Liver (tissue), 9 donors: ENCODE results near the gene USP24. TPM values are rescaled to one million over a fixed set of nuclear protein-coding genes. Genes with fewer than 3 reads are reported as not detected.

Experiments
- DNase-seq: peaks from one replicate; pipeline ENCODE4 v3.0.0-alpha.2; 2017; ENCODE audit warnings: low spot score
- H3K27ac ChIP-seq, 2 donors: one replicate each; pipeline ENCODE4 v1.7.0; 2013; ENCODE audit warnings: inconsistent platforms in 2 of 2, low read length in 2 of 2, control low read depth in 1 of 2, low read depth in 1 of 2, mild to moderate bottlenecking in 1 of 2
- H3K27me3 ChIP-seq, 4 donors: one replicate each; pipeline versions ENCODE4 v1.6.1 to v1.7.0; 2013; ENCODE audit warnings: low read length in 3 of 4, inconsistent platforms in 1 of 4, mild to moderate bottlenecking in 1 of 4, moderate library complexity in 1 of 4; ENCODE audit not compliant: control insufficient read depth in 4 of 4, insufficient read depth in 4 of 4
- H3K36me3 ChIP-seq, 4 donors: one replicate each; pipeline versions ENCODE4 v1.6.1 to v1.7.0; 2013; ENCODE audit warnings: low read length in 3 of 4, mild to moderate bottlenecking in 3 of 4, low read depth in 1 of 4, moderate library complexity in 1 of 4; ENCODE audit not compliant: control insufficient read depth in 4 of 4, insufficient read depth in 3 of 4
- H3K4me1 ChIP-seq, 4 donors: one replicate each; pipeline versions ENCODE4 v1.6.1 to v1.7.0; 2013; ENCODE audit warnings: low read length in 3 of 4, mild to moderate bottlenecking in 3 of 4, moderate library complexity in 1 of 4; ENCODE audit not compliant: control insufficient read depth in 4 of 4, insufficient read depth in 4 of 4
- H3K4me3 ChIP-seq, 3 donors: one replicate each; pipeline versions ENCODE4 v1.6.1 to v1.7.0; 2013; ENCODE audit warnings: low read length in 3 of 3, control low read depth in 1 of 3, low read depth in 1 of 3, mild to moderate bottlenecking in 1 of 3
- H3K9ac ChIP-seq, 2 donors: one replicate each; pipeline ENCODE4 v1.7.0; 2013; ENCODE audit warnings: low read length in 2 of 2, mild to moderate bottlenecking in 2 of 2, moderate library complexity in 2 of 2, control low read depth in 1 of 2, low read depth in 1 of 2
- H3K9me3 ChIP-seq, 4 donors: one replicate each; pipeline versions ENCODE4 v1.6.1 to v1.7.0; 2013; ENCODE audit warnings: low read length in 3 of 4; ENCODE audit not compliant: control insufficient read depth in 4 of 4
- ATF3 ChIP-seq: IDR thresholded peaks from 2 replicates; pipeline ENCODE4 v1.6.1; 2016; ENCODE audit warnings: antibody characterized with exemption
- CTCF ChIP-seq: fragments of 150-350 bp; IDR thresholded peaks from 2 replicates; pipeline ENCODE4 v1.5.1; 2017; ENCODE audit warnings: improper control_type of control experiment, low read depth, low read length; ENCODE audit not compliant: missing input control
- EGR1 ChIP-seq, 2 donors: IDR thresholded peaks; 2 replicates each; pipeline ENCODE4 v1.6.1; 2016 to 2018; ENCODE audit warnings: antibody characterized with exemption in 2 of 2, low read depth in 2 of 2
- FOXA1 ChIP-seq: IDR thresholded peaks from 2 replicates; pipeline ENCODE4 v1.6.1; 2016; ENCODE audit warnings: antibody characterized with exemption
- FOXA2 ChIP-seq: IDR thresholded peaks from 2 replicates; pipeline ENCODE4 v1.6.1; 2016; ENCODE audit warnings: antibody characterized with exemption
- GABPA ChIP-seq, 2 donors: IDR thresholded peaks in 1 of 2; conservative IDR thresholded peaks in 1 of 2; 2 replicates each; pipeline ENCODE4 v1.6.1; 2016; ENCODE audit warnings: antibody characterized with exemption in 2 of 2, mild to moderate bottlenecking in 1 of 2, moderate library complexity in 1 of 2
- HNF4A ChIP-seq, 2 donors: conservative IDR thresholded peaks; 2 replicates each; pipeline ENCODE4 v1.6.1; 2016; ENCODE audit warnings: antibody characterized with exemption in 2 of 2, mild to moderate bottlenecking in 2 of 2
- HNF4G ChIP-seq: IDR thresholded peaks from 2 replicates; pipeline ENCODE4 v1.6.1; 2016; ENCODE audit warnings: antibody characterized with exemption
- JUND ChIP-seq, 2 donors: IDR thresholded peaks; 2 replicates each; pipeline ENCODE4 v1.6.1; 2016; ENCODE audit warnings: antibody characterized with exemption in 2 of 2
- MAX ChIP-seq: IDR thresholded peaks from 2 replicates; pipeline ENCODE4 v1.6.1; 2016; ENCODE audit warnings: antibody characterized with exemption
- NR2F2 ChIP-seq: IDR thresholded peaks from 2 replicates; pipeline ENCODE4 v1.6.1; 2016; ENCODE audit warnings: antibody characterized with exemption
- RAD21 ChIP-seq, 2 donors: IDR thresholded peaks; 2 replicates each; pipeline ENCODE4 v1.6.1; 2016; ENCODE audit warnings: antibody characterized with exemption in 2 of 2, mild to moderate bottlenecking in 2 of 2
- REST ChIP-seq: IDR thresholded peaks from 2 replicates; pipeline ENCODE4 v1.6.1; 2016; ENCODE audit warnings: antibody characterized with exemption, mild to moderate bottlenecking
- RXRA ChIP-seq, 2 donors: IDR thresholded peaks; 2 replicates each; pipeline ENCODE4 v1.6.1; 2017 to 2018; ENCODE audit warnings: antibody characterized with exemption in 2 of 2, mild to moderate bottlenecking in 1 of 2
- SP1 ChIP-seq: IDR thresholded peaks from 2 replicates; pipeline ENCODE4 v1.6.1; 2018; ENCODE audit warnings: antibody characterized with exemption, mild to moderate bottlenecking
- TAF1 ChIP-seq: conservative IDR thresholded peaks from 2 replicates; pipeline ENCODE4 v1.6.1; 2016; ENCODE audit warnings: antibody characterized with exemption, mild to moderate bottlenecking
- YY1 ChIP-seq: IDR thresholded peaks from 2 replicates; pipeline ENCODE4 v1.6.1; 2016; ENCODE audit warnings: antibody characterized with exemption, mild to moderate bottlenecking
- ZBTB33 ChIP-seq: IDR thresholded peaks from 2 replicates; pipeline ENCODE4 v1.6.1; 2016; ENCODE audit warnings: antibody characterized with exemption
- WGBS: extraction: QIAGEN DNeasy Blood & Tissue Kit; methylation state at CpG from one replicate; pipeline ENCODE4 v1.1.7; 2013; 5-methylcytosine and 5-hydroxymethylcytosine counted together
- polyA plus RNA-seq, 2 donors: library from polyadenylated mRNA; stranded (reverse) in 1 of 2; unstranded in 1 of 2; fragments of 200-250 nt in 1 of 2; fragments of >200 nt in 1 of 2; fragmentation: Nextera tagmentation in 1 of 2; extraction: Ambion mirVana in 1 of 2; gene quantifications; one replicate each; pipeline versions ENCODE4 v1.2.1 to v1.2.3, GENCODE V29; 2013 to 2015
- total RNA-seq, 2 donors: library from RNA; depleted of rRNA; stranded (reverse); fragments of >200 nt; gene quantifications; one replicate each; pipeline ENCODE4 v1.2.3, GENCODE V29; 2014
- donor health status: healthy.
- donor health status: healthy.
- donor health status: healthy.
- donor health status: healthy.
- donor health status: healthy.

Gene USP24
- total and polyA plus RNA-seq, 4 donors: 7.0 to 75.8 (median 20.3) TPM

- TF ChIP-seq FOXA2 (no peak), CTCF (no peak), EGR1 (IDR thresholded peaks at IDR 0.05; ENCODE audit: low read depth in 2 of 2) (no peak), RXRA (IDR thresholded peaks at IDR 0.05) (no peak), REST (no peak), FOXA1 (no peak), YY1 (no peak), ZBTB33 (no peak), TAF1 (no peak), HNF4G (no peak), SP1 (no peak), MAX (no peak), RAD21 (IDR thresholded peaks at IDR 0.05) (no peak), JUND (IDR thresholded peaks at IDR 0.05) (no peak), HNF4A (conservative IDR thresholded peaks at IDR 0.05) (no peak), NR2F2 (no peak), GABPA (IDR thresholded peaks at IDR 0.05 in 1 of 2, conservative IDR thresholded peaks at IDR 0.05 in 1 of 2) (no peak), ATF3 (no peak)
- no peak overlapping the region for H3K4me3 ChIP-seq
- DNase-seq: no peak
- H3K36me3 ChIP-seq: peaks cover 7 to 70% (median 55%) of the 10 kb centered on the region in 4 donors
- 96% methylated on average over 2 of the region's 2 CpGs for WGBS
- no peak overlapping the region for H3K27ac ChIP-seq
- H3K27me3 ChIP-seq: no peaks in the 10 kb centered on the region
- H3K9me3 ChIP-seq: no peaks in the 10 kb centered on the region
- H3K9ac ChIP-seq: no peak overlapping the region
- H3K4me1 ChIP-seq: no peaks in the 10 kb centered on the region
These were observed 111.3 kb downstream of the USP24 start for GRCh38 chr1:55103891-55104290.

- Histone ChIP-seq H3K36me3 (peaks cover 10 to 76% (median 65%) of the 10 kb centered on the region in 4 donors), H3K9me3 (no peaks in the 10 kb centered on the region), H3K27ac (no peak overlapping the region), H3K4me1 (no peaks in the 10 kb centered on the region), H3K4me3 (no peak overlapping the region), H3K9ac (no peak overlapping the region), H3K27me3 (no peaks in the 10 kb centered on the region)
- DNase-seq: no peak
- 96% methylated on average over 5 of the region's 5 CpGs for WGBS
- TF ChIP-seq REST: no peak
- no peak for TF ChIP-seq EGR1 (IDR thresholded peaks at IDR 0.05; ENCODE audit: low read depth in 2 of 2)
- TF ChIP-seq FOXA2: no peak
- TF ChIP-seq NR2F2: no peak
- no peak for TF ChIP-seq YY1
- no peak for TF ChIP-seq GABPA (IDR thresholded peaks at IDR 0.05 in 1 of 2, conservative IDR thresholded peaks at IDR 0.05 in 1 of 2)
- TF ChIP-seq JUND (IDR thresholded peaks at IDR 0.05): no peak
- no peak for TF ChIP-seq CTCF
- TF ChIP-seq RAD21 (IDR thresholded peaks at IDR 0.05): no peak
- no peak for TF ChIP-seq RXRA (IDR thresholded peaks at IDR 0.05)
- no peak for TF ChIP-seq ATF3
These were observed 120.1 kb downstream of the USP24 start for GRCh38 chr1:55095095-55095494.
